Measurements from ENCODE around the gene EGFR. TPM values are rescaled to one million over a fixed set of nuclear protein-coding genes. Genes with fewer than 3 reads are reported as not detected.
A peak's percentile ranks its signal among the peaks of the same experiment; 100 is the strongest.

Gene EGFR
- total RNA-seq, 2 donors from 2014 or later = 78.3 to 112 TPM

DNA sequence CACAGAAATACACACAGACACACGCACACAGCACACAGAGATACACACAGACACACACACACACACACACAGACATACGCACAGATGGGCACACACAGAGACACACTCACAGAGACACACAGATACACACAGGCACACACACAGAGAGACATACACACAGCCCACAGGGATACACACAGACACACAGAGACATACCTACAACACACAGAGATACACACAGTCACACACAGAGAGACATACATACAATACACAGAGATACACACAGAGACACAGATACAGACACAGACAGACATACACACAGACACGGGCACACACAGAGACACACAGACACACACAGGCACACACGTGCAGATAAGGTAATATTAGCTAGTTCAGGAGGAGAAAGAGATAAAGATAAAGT is 76.9 kb downstream of the EGFR start:
- Histone ChIP-seq H3K27ac (no peak overlapping the region), H3K4me1 (replicated peaks) (peaks cover under 1% of the 10 kb centered on the region), H3K36me3 (no peaks in the 10 kb centered on the region), H3K9me3 (no peaks in the 10 kb centered on the region), H3K27me3 (replicated peaks; ENCODE audit: insufficient read depth) (no peaks in the 10 kb centered on the region), H3K4me3 (no peak overlapping the region)
- DNase-seq (ENCODE audit: low spot score) = no peak
- intact Hi-C loops (cut with DNase I) = no loop called here
- no peak for TF ChIP-seq POLR2A (IDR thresholded peaks at IDR 0.05)
- TF ChIP-seq, protein P1, sequence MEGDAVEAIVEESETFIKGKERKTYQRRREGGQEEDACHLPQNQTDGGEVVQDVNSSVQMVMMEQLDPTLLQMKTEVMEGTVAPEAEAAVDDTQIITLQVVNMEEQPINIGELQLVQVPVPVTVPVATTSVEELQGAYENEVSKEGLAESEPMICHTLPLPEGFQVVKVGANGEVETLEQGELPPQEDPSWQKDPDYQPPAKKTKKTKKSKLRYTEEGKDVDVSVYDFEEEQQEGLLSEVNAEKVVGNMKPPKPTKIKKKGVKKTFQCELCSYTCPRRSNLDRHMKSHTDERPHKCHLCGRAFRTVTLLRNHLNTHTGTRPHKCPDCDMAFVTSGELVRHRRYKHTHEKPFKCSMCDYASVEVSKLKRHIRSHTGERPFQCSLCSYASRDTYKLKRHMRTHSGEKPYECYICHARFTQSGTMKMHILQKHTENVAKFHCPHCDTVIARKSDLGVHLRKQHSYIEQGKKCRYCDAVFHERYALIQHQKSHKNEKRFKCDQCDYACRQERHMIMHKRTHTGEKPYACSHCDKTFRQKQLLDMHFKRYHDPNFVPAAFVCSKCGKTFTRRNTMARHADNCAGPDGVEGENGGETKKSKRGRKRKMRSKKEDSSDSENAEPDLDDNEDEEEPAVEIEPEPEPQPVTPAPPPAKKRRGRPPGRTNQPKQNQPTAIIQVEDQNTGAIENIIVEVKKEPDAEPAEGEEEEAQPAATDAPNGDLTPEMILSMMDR (IDR thresholded peaks at IDR 0.05) = no peak
- no peak for TF ChIP-seq POLR2AphosphoS5 (IDR thresholded peaks at IDR 0.05)
- 91% methylated on average over 4 of the region's 4 CpGs for WGBS

DNA sequence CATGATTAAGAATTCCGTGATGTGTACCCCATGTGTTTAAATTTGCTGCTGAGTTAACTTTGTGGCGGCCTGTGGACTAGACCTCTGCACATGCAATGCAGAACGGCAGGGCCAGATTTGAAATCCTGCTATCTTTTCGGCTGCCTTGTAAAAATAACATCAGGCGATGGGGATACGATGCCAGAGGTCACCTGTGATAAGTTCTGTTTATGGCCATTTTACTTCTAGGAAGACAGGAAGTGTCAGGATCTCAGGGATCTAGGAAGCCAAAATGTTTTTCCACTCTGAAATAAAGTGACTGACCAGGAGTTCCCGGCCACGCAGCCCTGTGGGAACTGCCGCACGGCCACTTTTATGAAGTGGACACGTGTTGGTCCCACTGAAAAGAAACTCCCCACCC is 77.5 kb downstream of the EGFR start:
- H3K36me3 ChIP-seq = no peaks in the 10 kb centered on the region
- no peak for TF ChIP-seq POLR2AphosphoS5 (IDR thresholded peaks at IDR 0.05)
- no peaks in the 10 kb centered on the region for H3K27me3 ChIP-seq (replicated peaks; ENCODE audit: insufficient read depth)
- H3K4me1 ChIP-seq (replicated peaks) = peaks cover 6% of the 10 kb centered on the region
- no peak overlapping the region for H3K27ac ChIP-seq
- no peaks in the 10 kb centered on the region for H3K9me3 ChIP-seq
- DNase-seq (ENCODE audit: low spot score) = no peak
- H3K4me3 ChIP-seq = no peak overlapping the region
- WGBS = 84% methylated on average over 11 of the region's 11 CpGs
- intact Hi-C loops (cut with DNase I) = no loop called here

GRCh38 chr7:55097100-55097499 is 78.3 kb downstream of the EGFR start:
- peaks cover 6% of the 10 kb centered on the region for H3K4me1 ChIP-seq (replicated peaks)
- no peak overlapping the region for H3K27ac ChIP-seq

DNA sequence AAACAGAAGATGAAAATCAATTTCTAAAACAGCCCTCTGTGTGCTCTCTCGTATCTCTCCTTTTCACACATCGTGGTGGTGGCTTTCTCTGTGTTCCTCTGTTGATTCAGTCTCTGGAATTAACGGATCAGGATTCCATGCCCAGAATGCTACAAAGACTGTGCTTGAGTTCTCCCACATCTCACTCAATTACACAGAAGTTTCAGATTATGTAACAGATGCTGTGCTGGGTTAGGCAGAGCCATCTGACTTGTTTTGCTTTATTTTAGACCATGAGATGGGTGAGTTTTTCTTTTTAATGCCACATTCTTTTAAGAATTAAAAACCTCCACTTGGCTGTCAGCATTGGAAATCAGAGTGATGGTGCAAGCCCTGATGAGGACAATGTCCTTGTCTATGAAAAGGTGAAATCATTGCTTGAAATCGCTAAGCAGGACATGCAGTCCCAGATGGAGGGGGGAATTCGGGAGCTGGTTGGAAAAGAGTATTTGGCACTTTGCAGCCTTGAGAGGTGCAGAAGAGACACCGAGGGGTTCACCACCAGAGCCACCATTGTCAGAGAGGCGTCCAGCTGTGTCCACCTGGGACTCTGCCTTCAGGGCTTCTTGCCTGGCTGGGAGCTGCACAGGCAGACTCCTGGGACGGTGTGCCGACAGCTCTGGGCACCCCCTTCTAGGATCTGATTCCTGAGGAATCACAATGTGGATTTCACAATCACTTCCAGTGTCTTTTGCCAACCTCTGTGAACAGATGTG is 80.4 kb downstream of the EGFR start:
- peaks cover 6% of the 10 kb centered on the region for H3K4me1 ChIP-seq (replicated peaks)
- H3K36me3 ChIP-seq = no peaks in the 10 kb centered on the region
- TF ChIP-seq, protein P1 (IDR thresholded peaks at IDR 0.05) = no peak
- TF ChIP-seq POLR2A (IDR thresholded peaks at IDR 0.05) (no peak), POLR2AphosphoS5 (IDR thresholded peaks at IDR 0.05) (no peak)
- intact Hi-C loops (cut with DNase I) = no loop called here
- H3K9me3 ChIP-seq = no peaks in the 10 kb centered on the region
- no peak overlapping the region for H3K4me3 ChIP-seq
- no peak for DNase-seq (ENCODE audit: low spot score)
- WGBS = 27% methylated on average over 9 of the region's 9 CpGs
- H3K27ac ChIP-seq = peak overlapping the region in 1 of 2 donors; percentile 22
- H3K27me3 ChIP-seq (replicated peaks; ENCODE audit: insufficient read depth) = no peaks in the 10 kb centered on the region

More at GRCh38 chr7:55097100-55097499, 78.3 kb downstream of the EGFR start:
- intact Hi-C loops (cut with DNase I) = no loop called here
- WGBS = 93% methylated on average over 4 of the region's 4 CpGs
- Histone ChIP-seq H3K4me3 (no peak overlapping the region), H3K27me3 (replicated peaks; ENCODE audit: insufficient read depth) (no peaks in the 10 kb centered on the region), H3K9me3 (no peaks in the 10 kb centered on the region), H3K36me3 (no peaks in the 10 kb centered on the region)
- TF ChIP-seq, protein P1 (IDR thresholded peaks at IDR 0.05) = no peak
- TF ChIP-seq POLR2AphosphoS5 (IDR thresholded peaks at IDR 0.05) (no peak), POLR2A (IDR thresholded peaks at IDR 0.05) (no peak)
- no peak for DNase-seq (ENCODE audit: low spot score)

DNA sequence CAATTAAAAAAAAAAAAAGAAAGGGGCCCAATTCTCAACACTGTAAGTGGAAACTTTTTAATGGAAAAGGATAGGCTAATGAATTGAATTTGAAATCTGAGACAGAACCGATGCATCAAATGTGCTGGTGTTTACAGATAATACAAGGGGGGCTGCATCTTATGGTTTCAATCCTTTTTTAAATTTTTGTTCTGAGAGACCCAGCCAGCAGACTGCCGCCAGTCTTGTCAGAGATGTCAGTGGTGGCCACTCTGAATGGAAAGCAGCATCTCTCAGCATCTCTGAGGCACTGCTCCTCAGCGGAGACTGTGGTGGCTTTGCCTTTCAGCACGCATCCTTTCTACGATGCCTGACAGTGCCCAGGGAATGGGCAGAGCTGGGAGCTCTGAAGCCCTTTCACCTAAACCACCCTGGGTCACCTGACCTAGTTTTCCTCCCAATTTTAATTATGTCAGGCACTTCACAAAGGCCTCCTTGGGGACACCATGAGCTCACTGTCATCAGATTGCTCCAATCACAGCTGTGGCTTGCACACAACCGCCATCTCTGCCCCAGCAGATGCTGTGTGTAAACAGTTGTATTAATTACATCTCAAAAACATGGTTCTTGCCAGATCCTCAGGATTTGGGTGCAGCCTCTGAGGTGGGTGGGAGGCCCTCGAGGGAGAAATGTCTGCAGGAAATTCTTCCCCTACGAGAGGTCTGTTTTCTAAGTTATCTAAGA is 81.2 kb downstream of the EGFR start:
- no peak for DNase-seq (ENCODE audit: low spot score)
- Histone ChIP-seq H3K27me3 (replicated peaks; ENCODE audit: insufficient read depth) (no peaks in the 10 kb centered on the region), H3K36me3 (no peaks in the 10 kb centered on the region), H3K4me1 (replicated peaks) (peaks cover 6% of the 10 kb centered on the region), H3K4me3 (no peak overlapping the region), H3K27ac (peak overlapping the region; percentile 62 to 70), H3K9me3 (no peaks in the 10 kb centered on the region)
- WGBS = 58% methylated on average over 8 of the region's 8 CpGs
- intact Hi-C loops (cut with DNase I) = no loop called here
- TF ChIP-seq, protein P1 (IDR thresholded peaks at IDR 0.05) = no peak

Measured in prostate gland (tissue), 2 donors.